Natural killer cell treated with Interleukin-12 subunit alpha and Interleukin-12 subunit beta and Interleukin-15 and Interleukin-18, amount 100 ng/mL, for 72 hours (primary cell): ENCODE measurements around the gene SPTB. TPM values are rescaled to one million over a fixed set of nuclear protein-coding genes. Genes with fewer than 3 reads are reported as not detected.

ENCODE experiments used
- ATAC-seq, 2 donors: fragments of 150-1000 bp; cut with Tn5 transposase in 1 of 2; sonication (Bioruptor Pico), chemical (Tn5 transposase) in 1 of 2; 2 replicates each; pipeline ENCODE4 v1.10.0; 2021
- DNase-seq: peaks from one replicate; pipeline ENCODE4 v3.0.0; 2022; ENCODE audit warnings: low spot score
- H3K27ac Mint-ChIP-seq, 2 donors: 1 replicate in 1 of 2; 2 replicates in 1 of 2; pipeline ENCODE4 v1.8.0; 2022; ENCODE audit warnings: mixed read lengths in 2 of 2, mild to moderate bottlenecking in 1 of 2, moderate library complexity in 1 of 2
- H3K27me3 Mint-ChIP-seq, 2 donors: 1 replicate in 1 of 2; 2 replicates in 1 of 2; pipeline ENCODE4 v1.8.0; 2022; ENCODE audit warnings: mixed read lengths in 2 of 2
- H3K36me3 Mint-ChIP-seq: one replicate; pipeline ENCODE4 v1.8.0; 2022; ENCODE audit warnings: mixed read lengths
- H3K4me1 Mint-ChIP-seq, 2 donors: 1 replicate in 1 of 2; 2 replicates in 1 of 2; pipeline ENCODE4 v1.8.0; 2022; ENCODE audit warnings: low read depth in 2 of 2, mixed read lengths in 2 of 2, mild to moderate bottlenecking in 1 of 2
- H3K4me3 Mint-ChIP-seq: one replicate; pipeline ENCODE4 v1.8.0; 2022; ENCODE audit warnings: mixed read lengths
- H3K9me3 Mint-ChIP-seq: 2 replicates; pipeline ENCODE4 v1.8.0; 2022; ENCODE audit warnings: mixed read lengths
- total RNA-seq, 2 donors: library from RNA; stranded (reverse); gene quantifications; one replicate each; pipeline ENCODE4 v1.2.3, GENCODE V29; 2022

Gene SPTB
- total RNA-seq, 2 donors from 2014 or later, result 0.07 to 0.14 TPM

GRCh38 chr14:64705381-64706118, 174.2 kb downstream of the SPTB start:
- ATAC-seq, result peak; percentile 36 to 66
- Mint-ChIP-seq H3K4me3 (peak overlapping the region; percentile 93), H3K9me3 (no peaks in the 10 kb centered on the region), H3K27ac (peak overlapping the region; percentile 98 to 100), H3K4me1 (peaks cover 60 to 68% of the 10 kb centered on the region in 2 donors), H3K27me3 (no peaks in the 10 kb centered on the region), H3K36me3 (no peaks in the 10 kb centered on the region)
- DNase-seq, result peak; percentile 80

- Mint-ChIP-seq H3K9me3 (no peaks in the 10 kb centered on the region), H3K4me3 (peak overlapping the region; percentile 93), H3K4me1 (peaks cover 53 to 61% of the 10 kb centered on the region in 2 donors), H3K36me3 (no peaks in the 10 kb centered on the region), H3K27ac (peak overlapping the region; percentile 98 to 100), H3K27me3 (no peaks in the 10 kb centered on the region)
- DNase-seq, result no peak
- peak; percentile 9 to 19 for ATAC-seq
Observed at GRCh38 chr14:64704743-64705380, 174.8 kb downstream of the SPTB start.

- H3K4me1 Mint-ChIP-seq, result peaks cover 47 to 55% of the 10 kb centered on the region in 2 donors
- no peaks in the 10 kb centered on the region for H3K9me3 Mint-ChIP-seq
- no peaks in the 10 kb centered on the region for H3K27me3 Mint-ChIP-seq
- DNase-seq (peak; percentile 67), ATAC-seq (peak; percentile 53 to 62)
- H3K27ac Mint-ChIP-seq, result peak within 1 kb of the TSS; percentile 98 to 100
- peak within 1 kb of the TSS; percentile 93 for H3K4me3 Mint-ChIP-seq
- no peaks in the 10 kb centered on the region for H3K36me3 Mint-ChIP-seq
Observed at GRCh38 chr14:64704143-64704742, 175.5 kb downstream of the SPTB start, which contains the start of gene PLEKHG3. Gene PLEKHG3 (plus strand): TSS chr14:64704424. CDS start chr14:64727632, 23,208 bp downstream.

GRCh38 chr14:64703395-64704142, 176.1 kb downstream of the SPTB start:
- DNase-seq (no peak), ATAC-seq (no peak)
- Mint-ChIP-seq H3K36me3 (no peaks in the 10 kb centered on the region), H3K27ac (peak overlapping the region; percentile 56 to 80), H3K4me3 (peak overlapping the region; percentile 93), H3K9me3 (no peaks in the 10 kb centered on the region), H3K4me1 (peaks cover 40 to 48% of the 10 kb centered on the region in 2 donors), H3K27me3 (no peaks in the 10 kb centered on the region)

GRCh38 chr14:64702493-64703394, 177.0 kb downstream of the SPTB start:
- ATAC-seq (no peak), DNase-seq (no peak)
- H3K27ac Mint-ChIP-seq, result peak overlapping the region; percentile 22 to 80
- H3K4me3 Mint-ChIP-seq, result peak overlapping the region; percentile 93
- no peaks in the 10 kb centered on the region for H3K27me3 Mint-ChIP-seq
- H3K4me1 Mint-ChIP-seq, result peaks cover 32 to 40% of the 10 kb centered on the region in 2 donors
- H3K9me3 Mint-ChIP-seq, result no peaks in the 10 kb centered on the region
- H3K36me3 Mint-ChIP-seq, result no peaks in the 10 kb centered on the region

GRCh38 chr14:64701660-64702059, 178.0 kb downstream of the SPTB start:
- no peaks in the 10 kb centered on the region for H3K27me3 Mint-ChIP-seq
- no peak overlapping the region for H3K27ac Mint-ChIP-seq
- no peaks in the 10 kb centered on the region for H3K9me3 Mint-ChIP-seq
- DNase-seq (no peak), ATAC-seq (no peak)
- no peak overlapping the region for H3K4me3 Mint-ChIP-seq
- H3K4me1 Mint-ChIP-seq, result peaks cover 30 to 32% of the 10 kb centered on the region in 2 donors
- H3K36me3 Mint-ChIP-seq, result no peaks in the 10 kb centered on the region

GRCh38 chr14:64700894-64701293, 178.8 kb downstream of the SPTB start:
- peaks cover 29 to 31% of the 10 kb centered on the region in 2 donors for H3K4me1 Mint-ChIP-seq
- ATAC-seq, result no peak
- H3K4me3 Mint-ChIP-seq, result no peak overlapping the region
- H3K9me3 Mint-ChIP-seq, result no peaks in the 10 kb centered on the region
- H3K36me3 Mint-ChIP-seq, result no peaks in the 10 kb centered on the region
- no peaks in the 10 kb centered on the region for H3K27me3 Mint-ChIP-seq
- H3K27ac Mint-ChIP-seq, result no peak overlapping the region
- DNase-seq, result peak; percentile 13

GRCh38 chr14:64700290-64700689, 179.4 kb downstream of the SPTB start:
- ATAC-seq, result no peak
- H3K36me3 Mint-ChIP-seq, result no peaks in the 10 kb centered on the region
- H3K9me3 Mint-ChIP-seq, result no peaks in the 10 kb centered on the region

GRCh38 chr14:64698903-64699302, 180.8 kb downstream of the SPTB start:
- H3K9me3 Mint-ChIP-seq, result no peaks in the 10 kb centered on the region
- H3K27me3 Mint-ChIP-seq, result no peaks in the 10 kb centered on the region
- no peaks in the 10 kb centered on the region for H3K36me3 Mint-ChIP-seq
- peaks cover 23% of the 10 kb centered on the region in 2 donors for H3K4me1 Mint-ChIP-seq
- no peak overlapping the region for H3K4me3 Mint-ChIP-seq
- DNase-seq (no peak), ATAC-seq (no peak)
- no peak overlapping the region for H3K27ac Mint-ChIP-seq

More at GRCh38 chr14:64700290-64700689, 179.4 kb downstream of the SPTB start:
- no peak overlapping the region for H3K27ac Mint-ChIP-seq
- H3K4me1 Mint-ChIP-seq, result peaks cover 23 to 25% of the 10 kb centered on the region in 2 donors
- no peaks in the 10 kb centered on the region for H3K27me3 Mint-ChIP-seq
- no peak for DNase-seq
- H3K4me3 Mint-ChIP-seq, result no peak overlapping the region

GRCh38 chr14:64696355-64696857, 183.3 kb downstream of the SPTB start:
- Mint-ChIP-seq H3K36me3 (no peaks in the 10 kb centered on the region), H3K9me3 (no peaks in the 10 kb centered on the region), H3K4me1 (peaks cover 10 to 14% of the 10 kb centered on the region in 2 donors), H3K27ac (no peak overlapping the region), H3K4me3 (no peak overlapping the region), H3K27me3 (no peaks in the 10 kb centered on the region)
- ATAC-seq (peak in 1 of 2 donors; percentile 52), DNase-seq (no peak)
